Transverse colon (tissue), 4 donors: ENCODE measurements around the gene TAS2R20.

Experiments
- CTCF ChIP-seq, 5 experiments: fragments of 200-600 bp in 3 of 5; fragments of 450-650 bp in 2 of 5; sonication (generic) in 3 of 5; IDR thresholded peaks; 1 replicate in 2 of 5; 2 replicates in 3 of 5; pipeline ENCODE4 v1.5.1; 2016 to 2017; ENCODE audit warnings: antibody characterized with exemption in 5 of 5, inconsistent platforms in 3 of 5, mild to moderate bottlenecking in 2 of 5, moderate library complexity in 1 of 5
- POLR2AphosphoS5 ChIP-seq, 3 donors: sonication (generic); formaldehyde crosslinking; IDR thresholded peaks; one replicate each; pipeline ENCODE4 v1.6.1; 2016; ENCODE audit warnings: antibody characterized with exemption in 3 of 3

- TF ChIP-seq POLR2AphosphoS5 (IDR thresholded peaks at IDR 0.05) (no peak), CTCF (IDR thresholded peaks at IDR 0.05) (no peak)
These were observed 45.5 kb downstream of the TAS2R20 start for GRCh38 chr12:10952645-10953044.
